HUES64 (cell line): Measurements from ENCODE around the gene FAM185A.

Experiments used
- H3K27ac ChIP-seq: 2 replicates; pipeline ENCODE4 v1.7.0; 2013; ENCODE audit warnings: low read depth, low read length, inconsistent platforms
- H3K27me3 ChIP-seq: 2 replicates; pipeline ENCODE4 v1.6.1; 2013; ENCODE audit warnings: mild to moderate bottlenecking, low read length; ENCODE audit not compliant: insufficient read depth
- H3K36me3 ChIP-seq: 2 replicates; pipeline ENCODE4 v1.6.1; 2013; ENCODE audit warnings: mild to moderate bottlenecking, low read length; ENCODE audit not compliant: insufficient read depth
- H3K4me1 ChIP-seq: 2 replicates; pipeline ENCODE4 v1.6.1; 2013; ENCODE audit warnings: mild to moderate bottlenecking, low read length, moderate library complexity; ENCODE audit not compliant: insufficient read depth
- H3K4me3 ChIP-seq: 2 replicates; pipeline ENCODE4 v1.5.1; 2013; ENCODE audit warnings: mild to moderate bottlenecking, low read length, moderate library complexity
- H3K9ac ChIP-seq: 2 replicates; pipeline ENCODE4 v1.6.1; 2013; ENCODE audit warnings: mild to moderate bottlenecking, low read depth, low read length
- H3K9me3 ChIP-seq: 2 replicates; pipeline ENCODE4 v1.6.1; 2013; ENCODE audit warnings: low read depth, low read length; ENCODE audit not compliant: insufficient read depth

FAM185A gene

DNA sequence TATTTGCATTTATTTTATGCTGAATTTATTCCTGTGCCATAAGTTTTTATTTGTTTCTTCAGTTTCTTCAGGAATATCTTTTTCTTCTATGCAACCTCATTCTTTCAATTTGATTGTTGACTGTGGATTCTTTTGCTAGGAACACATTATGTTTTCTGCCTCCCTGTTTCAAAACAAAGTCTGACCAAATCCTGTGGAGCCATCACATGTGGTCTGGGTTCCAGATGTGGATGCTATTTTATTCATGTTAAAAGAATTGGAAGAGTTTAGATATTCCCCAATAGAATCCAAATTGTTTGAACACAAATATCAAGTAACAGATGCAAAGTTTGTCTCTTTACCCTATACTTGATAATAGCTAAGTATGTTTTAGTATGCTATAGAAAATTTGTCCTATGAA is 107.2 kb downstream of the FAM185A start:
- H3K36me3 ChIP-seq, result no peaks in the 10 kb centered on the region
- no peaks in the 10 kb centered on the region for H3K4me1 ChIP-seq
- no peaks in the 10 kb centered on the region for H3K9me3 ChIP-seq
- H3K27me3 ChIP-seq, result no peaks in the 10 kb centered on the region
- no peak overlapping the region for H3K9ac ChIP-seq
- H3K4me3 ChIP-seq, result no peak overlapping the region
- no peak overlapping the region for H3K27ac ChIP-seq
